Fibroblast of peridontal ligament (primary cell): ENCODE measurements around the gene CPSF4L.

ENCODE experiments used
- DNase-seq: peaks from one replicate; pipeline ENCODE4 v3.0.0-alpha.2; 2010; ENCODE audit errors: extremely low read depth

Gene CPSF4L

DNA sequence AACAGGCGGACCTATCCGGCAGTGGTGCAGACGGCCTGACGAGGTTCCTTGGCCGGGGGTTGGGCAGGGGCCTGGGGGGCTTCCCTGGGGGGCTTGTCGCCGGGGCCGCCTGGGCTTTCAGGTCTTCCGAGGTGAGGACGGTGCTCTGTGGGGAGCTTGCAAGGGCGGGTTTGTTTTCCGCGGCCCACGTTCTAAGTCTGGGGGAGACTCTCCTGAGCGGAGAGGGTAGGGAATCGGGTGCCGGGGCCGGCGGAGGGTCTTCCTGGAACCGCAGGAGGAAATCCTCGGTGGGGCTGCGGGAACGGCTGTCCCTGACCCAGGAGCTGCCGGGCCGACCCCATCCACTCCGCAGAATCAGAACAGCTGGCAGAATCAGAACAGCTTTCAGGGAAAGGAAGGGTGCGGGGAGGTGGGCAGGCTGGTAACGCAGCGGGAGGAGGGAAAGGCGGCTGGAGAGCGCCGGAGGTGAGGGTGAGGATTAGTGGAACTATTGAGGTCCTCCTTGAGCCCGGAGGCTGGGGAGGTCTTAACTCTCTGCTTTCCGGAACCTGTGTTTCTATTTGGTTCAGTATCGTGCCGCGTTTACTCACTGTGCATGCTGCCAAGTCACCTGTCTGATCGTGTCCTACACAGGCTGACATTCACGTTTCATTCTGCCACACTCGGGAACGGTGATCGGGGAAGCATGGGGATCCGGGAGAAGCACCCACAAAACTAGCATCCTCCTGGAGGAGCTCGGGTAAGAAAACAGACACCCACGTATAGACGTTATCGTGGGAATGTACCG, 28.9 kb downstream of the CPSF4L start:
- no peak for DNase-seq

GRCh38 chr17:73231841-73232586, 29.7 kb downstream of the CPSF4L start:
- DNase-seq = peak; percentile 88

DNA sequence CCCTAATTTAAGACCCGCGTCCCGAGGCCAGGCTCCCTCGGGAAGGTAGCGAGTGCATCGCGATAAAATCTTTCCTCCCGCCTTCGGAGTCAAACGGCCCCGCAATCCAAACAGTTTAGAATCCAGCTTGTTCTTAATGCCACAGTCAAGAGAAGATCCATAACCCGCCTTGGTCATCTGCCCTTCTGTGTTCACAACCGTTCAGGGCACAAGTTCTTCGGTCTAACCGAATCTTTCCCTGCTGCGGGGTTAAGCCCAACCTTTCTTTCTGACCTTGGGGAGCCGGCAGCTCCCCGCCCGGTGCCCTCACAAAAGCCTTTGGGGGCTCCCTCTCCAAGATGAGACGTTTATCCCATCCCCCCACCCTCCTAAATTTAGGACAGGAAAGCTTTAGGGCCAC, 30.3 kb downstream of the CPSF4L start:
- peak; percentile 40 for DNase-seq

DNA sequence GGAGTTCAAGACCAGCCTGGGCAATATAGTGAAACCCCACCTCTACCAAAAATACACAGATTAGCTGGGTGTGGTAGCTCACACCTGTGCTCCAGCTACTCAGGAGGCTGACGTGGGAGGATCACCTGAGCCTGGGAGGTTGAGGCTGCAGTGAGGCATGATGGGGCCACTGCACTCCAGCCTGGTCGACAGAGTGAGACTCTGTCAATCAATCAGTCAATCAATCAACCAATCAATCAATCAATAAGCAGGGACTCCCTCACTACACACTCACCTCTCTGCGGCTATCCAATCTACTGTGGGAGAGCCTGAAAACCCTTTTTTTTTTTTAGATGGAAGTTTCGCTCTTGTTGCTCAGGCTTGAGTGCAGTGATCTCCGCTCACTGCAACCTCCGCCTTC, 31.6 kb downstream of the CPSF4L start:
- DNase-seq = no peak

- DNase-seq = peak; percentile 89
These were observed 32.9 kb downstream of the CPSF4L start for GRCh38 chr17:73228748-73229236.

- DNase-seq = no peak
These were observed 33.7 kb downstream of the CPSF4L start for GRCh38 chr17:73227944-73228343.

DNA sequence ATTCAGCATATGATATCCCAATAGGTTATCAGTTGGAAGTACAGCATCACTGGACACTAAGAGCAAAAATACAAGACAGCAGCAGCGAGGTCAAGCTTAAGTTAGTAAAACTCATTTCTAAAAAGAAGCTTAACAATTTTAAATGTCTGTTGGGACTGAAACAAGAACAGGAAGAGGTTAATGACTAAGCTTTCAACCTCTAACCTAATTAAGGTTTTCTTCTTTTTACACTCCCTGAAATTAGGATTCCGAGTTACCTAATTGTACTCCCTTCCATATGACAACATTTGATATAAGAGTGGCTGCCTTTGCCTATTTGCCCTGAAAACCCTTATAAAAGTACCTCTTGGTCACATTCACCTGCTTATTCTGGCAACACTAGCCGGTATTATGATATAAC, 34.3 kb downstream of the CPSF4L start:
- DNase-seq = no peak

DNA sequence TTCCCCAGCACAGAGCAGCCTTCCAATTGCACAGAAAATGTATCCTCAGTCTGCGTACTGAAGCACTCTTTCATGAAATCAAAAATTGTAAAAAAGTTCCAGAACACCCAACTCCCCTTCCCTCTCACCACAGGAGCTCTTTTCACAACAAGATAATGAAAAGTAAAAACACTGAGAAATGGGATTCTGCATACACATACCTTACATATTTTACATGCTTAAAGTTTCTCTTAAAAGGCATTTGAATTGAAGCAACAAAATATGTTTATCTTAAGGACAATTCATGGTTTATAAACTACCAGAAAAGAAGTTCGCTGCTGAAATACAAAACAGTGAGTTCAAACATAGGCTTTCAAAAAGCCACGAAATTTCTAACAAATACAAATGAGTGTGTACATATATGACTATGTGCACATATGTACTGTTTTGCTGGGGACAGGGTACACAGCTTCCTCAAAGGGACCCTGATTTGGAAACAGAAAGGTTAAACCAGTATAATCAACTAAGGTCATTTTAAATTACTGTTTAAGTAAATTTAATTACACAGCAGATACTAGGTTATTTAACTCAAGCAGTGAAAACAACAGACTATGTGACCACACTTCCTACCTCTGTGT, 35.0 kb downstream of the CPSF4L start:
- peak; percentile 41 for DNase-seq

DNA sequence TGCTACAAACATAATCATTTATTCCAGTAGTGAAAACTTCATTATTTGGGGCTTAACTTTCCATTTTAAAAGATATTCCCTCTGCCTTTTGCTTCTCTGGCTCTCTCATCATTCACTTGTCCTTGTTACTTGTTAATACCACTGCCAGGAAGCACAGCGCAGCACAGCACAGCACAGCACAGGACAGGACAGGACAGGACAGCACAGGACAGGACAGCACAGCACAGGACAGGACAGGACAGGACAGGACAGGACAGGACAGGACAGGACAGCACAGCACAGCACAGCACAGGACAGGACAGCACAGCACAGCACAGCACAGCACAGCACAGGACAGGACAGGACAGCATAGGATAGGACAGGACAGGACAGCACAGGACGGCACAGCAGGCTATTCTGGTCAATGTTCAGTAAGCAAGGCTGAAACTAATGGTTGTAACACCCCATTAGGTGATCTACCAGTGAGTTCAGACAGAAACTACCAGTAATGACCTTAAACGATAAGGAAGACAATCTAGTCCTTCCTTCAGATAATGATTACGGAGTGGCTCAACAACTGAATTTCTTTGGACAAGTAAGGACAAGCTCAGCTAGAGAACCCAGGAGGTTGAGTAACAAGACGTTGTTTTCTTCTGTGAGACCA, 36.9 kb downstream of the CPSF4L start:
- no peak for DNase-seq

- no peak for DNase-seq
These were observed 37.4 kb downstream of the CPSF4L start for GRCh38 chr17:73224237-73224636.

DNA sequence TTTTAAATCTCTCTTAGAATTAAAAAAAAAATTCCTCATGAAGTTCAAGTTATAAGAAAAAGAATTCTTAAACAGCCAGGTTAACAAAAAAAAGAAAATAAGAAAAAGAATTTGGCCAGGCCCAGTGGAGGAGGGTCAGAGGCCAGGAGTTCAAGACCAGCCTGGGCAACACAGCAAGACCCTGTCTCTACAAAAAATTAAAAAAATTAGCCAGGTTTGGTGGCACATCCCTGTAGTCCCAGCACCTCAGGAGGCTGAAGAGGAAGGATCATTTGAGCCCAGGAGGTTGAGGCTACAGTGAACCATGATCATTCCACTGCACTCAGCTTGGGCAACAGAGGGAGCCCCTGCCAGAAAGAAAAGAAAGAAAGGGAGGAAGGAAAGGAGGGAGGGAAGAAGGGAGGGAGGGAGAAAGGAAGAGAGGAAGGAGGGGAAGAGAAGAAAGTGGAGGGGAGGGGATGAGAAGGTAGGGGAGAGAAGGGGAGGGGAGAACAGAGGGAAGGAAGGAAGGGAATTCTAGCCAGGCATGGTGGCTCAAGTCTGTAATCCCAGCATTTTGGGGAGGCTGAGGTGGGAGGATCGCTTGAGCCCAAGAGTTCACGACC, 38.0 kb downstream of the CPSF4L start:
- DNase-seq = no peak

DNA sequence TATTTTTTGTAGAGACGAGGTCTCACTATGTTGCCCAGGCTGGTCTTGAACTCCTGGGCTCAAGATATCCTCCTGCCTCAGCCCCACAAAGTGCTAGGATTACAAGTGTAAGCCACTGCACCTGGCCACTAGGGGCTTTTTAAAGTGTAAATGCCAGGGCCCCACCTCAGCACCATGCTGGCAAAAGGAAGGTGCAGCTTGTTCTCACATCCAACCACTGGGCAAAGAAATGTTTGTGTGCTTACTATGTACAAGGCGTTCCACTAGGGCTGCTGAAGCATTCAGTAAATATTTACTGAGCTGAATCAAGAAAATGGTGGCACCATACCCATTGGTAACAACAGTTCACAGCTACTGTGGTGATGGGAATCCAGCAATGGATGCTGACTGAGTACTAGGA, 46.2 kb downstream of the CPSF4L start:
- DNase-seq = no peak

GRCh38 chr17:73214851-73215250, 46.8 kb downstream of the CPSF4L start:
- no peak for DNase-seq

DNA sequence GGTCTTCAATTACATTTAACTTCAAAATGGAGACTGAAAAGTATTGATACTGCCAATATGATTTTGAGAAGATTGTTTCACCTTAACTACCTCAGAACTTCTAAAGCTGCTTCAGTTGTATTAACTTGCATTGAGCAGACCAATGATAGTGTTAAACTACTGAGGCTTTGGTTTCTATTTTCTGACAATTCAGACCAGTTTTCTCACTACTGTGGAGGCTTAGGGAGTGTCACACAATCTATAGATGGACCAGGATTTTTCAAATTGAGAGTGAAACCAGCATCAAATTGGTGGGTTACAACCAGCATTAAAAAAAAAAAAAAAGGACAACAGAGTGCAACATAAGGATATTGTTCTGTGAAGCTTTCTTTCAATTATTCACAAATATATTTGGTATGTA, 47.7 kb downstream of the CPSF4L start:
- DNase-seq = no peak

DNA sequence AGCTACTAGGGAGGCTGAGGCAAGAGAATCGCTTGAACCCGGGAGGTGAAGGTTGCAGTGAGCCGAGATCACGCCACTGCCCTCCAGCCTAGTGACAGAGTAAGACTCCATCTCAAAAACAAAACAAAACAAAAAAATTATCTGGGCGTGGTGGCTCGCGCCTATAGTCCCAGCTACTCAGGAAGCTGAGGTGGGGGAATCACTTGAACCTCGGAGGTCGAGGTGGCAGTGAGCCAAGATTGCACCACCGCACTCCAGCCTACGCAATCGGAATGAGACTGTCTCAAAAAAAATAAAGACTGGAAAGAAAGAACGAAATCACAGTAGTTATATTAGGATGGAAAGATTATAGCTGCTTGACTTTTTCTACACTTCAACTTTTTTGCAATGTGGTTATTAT, 49.9 kb downstream of the CPSF4L start:
- no peak for DNase-seq

DNA sequence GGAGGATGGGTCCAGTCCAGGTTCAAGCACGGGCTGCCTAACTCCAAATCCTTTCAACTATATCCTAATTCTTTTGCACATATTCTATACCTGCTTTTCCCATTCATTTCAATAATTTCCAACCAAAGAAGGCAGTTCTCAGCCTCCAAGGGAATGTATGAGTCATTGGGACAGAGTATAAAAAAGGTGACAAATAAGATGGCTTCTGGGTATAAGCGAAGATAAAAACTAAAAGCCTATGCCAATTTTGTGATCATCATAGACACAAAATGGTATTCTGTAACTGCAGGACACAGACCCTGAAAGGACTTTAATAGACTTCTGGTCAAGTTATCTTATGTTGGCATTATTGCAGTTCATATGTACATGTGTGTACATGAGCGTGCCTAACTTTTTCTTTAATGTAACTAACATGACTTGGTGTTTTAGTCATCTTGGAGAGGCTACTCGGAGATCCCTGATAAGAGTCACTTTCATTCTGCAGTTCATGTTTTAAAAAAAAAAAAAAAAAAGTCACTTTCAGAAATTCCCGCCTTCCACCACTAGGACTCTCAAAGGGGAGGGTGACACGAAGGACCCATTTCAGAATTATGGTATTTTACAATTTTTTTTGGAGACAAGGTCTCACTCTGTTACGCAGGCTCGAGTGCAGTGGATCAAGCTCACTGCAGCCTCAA, 51.5 kb downstream of the CPSF4L start:
- no peak for DNase-seq

DNA sequence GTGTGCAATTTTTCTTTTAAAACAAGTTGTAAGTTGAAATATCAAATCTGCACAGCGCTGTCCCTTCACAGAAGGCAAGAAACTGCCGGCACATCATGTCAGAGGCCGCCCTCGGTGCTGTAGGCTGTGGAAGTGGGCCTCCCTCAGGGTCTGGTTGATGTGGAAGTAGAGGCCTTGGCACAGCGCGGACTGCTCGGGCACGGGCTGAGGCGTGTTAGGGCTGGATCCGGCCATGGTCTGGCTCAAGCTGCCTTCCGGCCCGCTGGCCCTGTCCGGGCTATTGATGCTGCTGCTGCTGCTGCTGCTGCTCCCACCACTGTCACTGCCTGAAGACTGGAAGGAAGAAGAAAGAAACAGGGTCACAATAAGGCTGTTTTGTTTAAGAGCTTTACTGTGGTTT, 52.2 kb downstream of the CPSF4L start:
- no peak for DNase-seq

DNA sequence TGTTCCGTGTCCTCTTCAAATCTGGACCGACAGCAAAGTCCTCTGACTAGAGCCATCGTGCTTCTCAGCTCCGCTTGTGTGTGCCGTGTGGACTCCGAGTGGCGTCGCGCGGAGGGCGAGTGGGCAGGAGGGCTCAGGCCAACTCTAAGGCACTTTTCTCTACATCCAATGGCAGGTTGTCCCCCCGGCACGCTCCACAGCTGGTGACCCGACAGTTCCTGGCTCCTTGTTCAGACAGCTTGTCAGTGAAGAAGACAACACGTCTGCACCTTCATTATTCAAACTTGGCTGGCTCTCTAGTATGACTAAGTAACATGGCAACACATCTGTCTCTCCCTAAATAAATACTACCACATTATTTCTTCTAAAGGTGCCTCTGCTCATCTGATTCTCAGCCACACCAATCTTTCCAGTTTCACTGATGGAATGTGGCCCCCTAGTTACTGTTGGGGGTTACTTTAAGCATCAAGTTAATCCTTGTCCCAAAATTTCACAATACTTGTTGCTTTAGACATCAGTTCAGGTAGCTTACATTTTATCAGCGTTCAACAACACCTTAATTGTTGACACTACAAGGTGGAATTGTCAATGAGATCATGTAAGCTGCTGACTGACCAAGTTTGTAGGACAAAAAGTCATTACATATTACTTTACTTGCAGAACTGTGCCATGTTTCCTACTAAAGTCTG, 53.4 kb downstream of the CPSF4L start:
- DNase-seq = no peak

DNA sequence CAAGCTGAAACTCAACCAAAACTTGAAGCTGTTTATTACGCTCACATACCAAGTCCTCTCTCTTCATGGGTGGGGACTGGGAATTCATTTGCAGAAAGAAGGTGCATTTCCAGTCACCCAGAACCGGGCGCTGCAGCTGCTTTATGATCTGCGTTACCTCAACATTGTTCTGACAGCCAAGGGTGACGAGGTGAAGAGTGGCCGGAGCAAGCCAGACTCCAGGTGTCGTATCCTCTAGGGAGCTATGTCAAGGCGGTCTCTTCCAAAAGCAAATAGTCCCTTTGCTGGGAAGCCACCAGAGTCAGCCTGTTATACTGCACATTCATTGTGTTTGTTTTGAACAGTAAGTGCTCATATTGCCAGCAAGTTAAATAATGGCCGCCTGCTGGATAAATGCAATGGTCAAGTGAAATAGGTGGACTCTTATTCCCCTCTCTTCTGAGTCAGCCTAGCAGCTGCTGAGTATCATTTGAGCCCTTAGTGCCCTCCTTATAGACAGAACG, 56.2 kb downstream of the CPSF4L start:
- no peak for DNase-seq

GRCh38 chr17:73203788-73204479, 57.7 kb downstream of the CPSF4L start:
- no peak for DNase-seq
